22Rv1 (cell line): ENCODE data around the gene IQGAP1.

Source experiments
- CTCF ChIP-seq: fragments of 450-650 bp; IDR thresholded peaks from 2 replicates; pipeline ENCODE4 v1.5.1; 2017; ENCODE audit warnings: mild to moderate bottlenecking
- ZFX ChIP-seq: fragments of 450-650 bp; IDR thresholded peaks from 2 replicates; pipeline ENCODE4 v1.6.1; 2017; ENCODE audit warnings: antibody characterized with exemption, borderline replicate concordance

DNA sequence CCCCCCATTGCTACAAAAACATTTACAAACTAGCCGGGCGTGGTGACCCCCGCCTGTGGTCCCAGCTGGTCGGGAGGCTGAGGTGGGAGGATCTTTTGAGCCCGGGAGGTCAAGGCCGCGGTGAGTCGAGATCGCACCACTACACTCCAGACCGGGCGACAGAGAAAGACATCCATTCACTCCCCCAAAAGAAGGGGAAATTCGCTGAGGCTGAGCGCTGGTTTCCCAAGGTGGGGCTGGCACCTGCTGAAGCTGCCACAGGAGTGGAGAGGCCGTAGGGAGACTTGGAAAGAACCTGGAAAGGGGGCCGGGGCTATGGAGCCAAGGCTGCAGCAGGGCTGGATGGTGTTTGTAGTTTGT lies 140.9 kb downstream of the IQGAP1 start:
- TF ChIP-seq CTCF (no peak), ZFX (no peak)
